ENCODE measurements around the gene KIF1B.
"Not testable (repeated sequence)": the region's sequence is repeated elsewhere in the genome, so short reads cannot be mapped to it uniquely, and the experiment has no call there.

The KIF1B gene

DNA sequence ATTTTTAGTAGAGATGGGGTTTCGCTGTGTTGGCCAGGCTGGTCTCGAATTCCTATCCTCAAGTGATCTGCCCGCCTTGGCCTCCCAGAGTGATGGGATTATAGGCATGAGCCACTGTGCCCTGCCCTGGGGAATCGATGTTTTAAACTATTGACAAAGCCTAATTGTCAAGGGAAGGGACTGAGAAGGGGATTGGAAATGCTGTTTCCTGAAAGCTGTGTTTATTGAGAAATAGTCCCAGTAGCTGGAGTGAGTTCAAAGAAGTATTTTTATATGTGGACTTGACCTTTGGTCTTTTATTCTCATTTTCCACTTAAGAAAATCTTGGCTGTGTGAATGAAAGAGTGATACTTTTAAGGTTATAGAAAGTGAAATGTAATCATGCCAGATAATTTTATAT lies 47.5 kb downstream of the KIF1B start:
- TF ChIP-seq, protein P1, sequence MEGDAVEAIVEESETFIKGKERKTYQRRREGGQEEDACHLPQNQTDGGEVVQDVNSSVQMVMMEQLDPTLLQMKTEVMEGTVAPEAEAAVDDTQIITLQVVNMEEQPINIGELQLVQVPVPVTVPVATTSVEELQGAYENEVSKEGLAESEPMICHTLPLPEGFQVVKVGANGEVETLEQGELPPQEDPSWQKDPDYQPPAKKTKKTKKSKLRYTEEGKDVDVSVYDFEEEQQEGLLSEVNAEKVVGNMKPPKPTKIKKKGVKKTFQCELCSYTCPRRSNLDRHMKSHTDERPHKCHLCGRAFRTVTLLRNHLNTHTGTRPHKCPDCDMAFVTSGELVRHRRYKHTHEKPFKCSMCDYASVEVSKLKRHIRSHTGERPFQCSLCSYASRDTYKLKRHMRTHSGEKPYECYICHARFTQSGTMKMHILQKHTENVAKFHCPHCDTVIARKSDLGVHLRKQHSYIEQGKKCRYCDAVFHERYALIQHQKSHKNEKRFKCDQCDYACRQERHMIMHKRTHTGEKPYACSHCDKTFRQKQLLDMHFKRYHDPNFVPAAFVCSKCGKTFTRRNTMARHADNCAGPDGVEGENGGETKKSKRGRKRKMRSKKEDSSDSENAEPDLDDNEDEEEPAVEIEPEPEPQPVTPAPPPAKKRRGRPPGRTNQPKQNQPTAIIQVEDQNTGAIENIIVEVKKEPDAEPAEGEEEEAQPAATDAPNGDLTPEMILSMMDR (conservative IDR thresholded peaks at IDR 0.05; ENCODE audit: control insufficient read depth, insufficient read depth, low read depth, low read length), result no peak
- DNase-seq (ENCODE audit: low read depth), result peak; percentile 31
- no peak overlapping the region for H3K4me3 ChIP-seq (ENCODE audit: control insufficient read depth, low read depth, low read length)

DNA sequence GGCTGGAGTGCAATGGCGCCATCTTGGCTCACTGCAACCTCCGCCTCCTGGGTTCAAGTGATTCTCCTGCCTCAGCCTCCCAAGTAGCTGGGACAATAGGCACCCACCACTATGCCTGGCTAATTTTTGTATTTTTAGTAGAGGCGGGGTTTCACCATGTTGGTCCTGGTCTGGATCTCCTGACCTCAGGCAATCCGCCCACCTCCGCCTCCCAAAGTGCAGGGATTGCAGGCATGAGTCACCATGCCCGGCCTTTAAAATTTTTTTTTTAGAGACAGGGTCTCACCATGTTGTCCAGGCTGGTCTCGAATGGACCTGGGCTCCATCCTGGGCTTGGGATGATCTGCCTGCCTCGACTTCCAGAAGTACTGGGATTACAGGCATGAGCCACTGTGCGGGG lies 49.2 kb downstream of the KIF1B start:
- DNase-seq (ENCODE audit: low read depth), result peak; percentile 17
- not testable (repeated sequence) for H3K4me3 ChIP-seq (ENCODE audit: control insufficient read depth, low read depth, low read length)

DNA sequence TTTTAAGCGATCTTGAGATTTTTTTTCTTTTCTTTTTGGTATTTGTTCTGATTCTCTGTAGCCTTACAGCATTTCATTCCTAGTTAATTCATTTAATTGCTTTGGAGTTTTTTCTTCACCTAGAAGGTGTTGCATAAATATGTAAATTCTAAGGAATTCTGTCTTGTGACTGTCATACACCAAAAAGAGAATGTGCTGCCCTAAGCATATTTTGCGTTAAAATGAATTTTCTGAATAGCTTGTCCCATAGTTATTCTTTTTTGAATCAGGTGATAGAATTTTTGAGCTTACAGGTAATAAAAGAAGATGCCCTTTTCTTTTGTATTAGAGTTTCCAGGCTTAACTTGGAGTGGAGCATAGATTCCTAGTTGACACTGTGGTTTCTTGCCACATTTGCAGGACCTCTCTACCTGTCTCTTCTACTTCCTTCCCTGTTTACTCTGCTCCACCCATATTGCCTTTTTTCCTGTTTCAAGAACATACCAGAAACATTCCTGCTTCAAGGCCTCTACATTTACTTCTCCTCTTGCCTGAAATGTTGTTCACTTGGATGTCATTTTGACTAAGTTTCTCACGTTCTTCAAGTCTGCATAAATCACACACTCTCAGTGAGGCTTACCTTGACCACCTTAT lies 53.2 kb downstream of the KIF1B start:
- TF ChIP-seq, protein P1 (conservative IDR thresholded peaks at IDR 0.05; ENCODE audit: control insufficient read depth, insufficient read depth, low read depth, low read length), result no peak
- no peak overlapping the region for H3K4me3 ChIP-seq (ENCODE audit: control insufficient read depth, low read depth, low read length)
- no peak for DNase-seq (ENCODE audit: low read depth)

DNA sequence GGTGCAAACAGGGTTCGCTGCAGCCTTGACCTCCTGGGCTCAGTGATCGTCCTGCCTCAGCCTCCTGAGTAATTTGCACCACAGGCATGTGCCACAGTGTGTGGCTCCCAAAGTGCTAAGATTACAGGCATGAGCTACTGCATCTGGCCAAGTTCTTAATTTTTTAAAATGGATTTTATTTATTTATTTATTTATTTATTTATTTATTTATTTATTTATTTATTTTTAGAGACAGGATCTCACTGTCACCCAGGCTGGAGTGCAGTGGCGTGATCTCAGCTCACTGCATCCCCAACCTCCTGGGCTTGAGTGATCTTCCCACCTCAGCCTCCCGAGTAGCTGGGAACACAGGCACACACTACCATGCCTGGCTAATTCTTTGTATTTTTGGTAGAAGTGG lies 54.7 kb downstream of the KIF1B start:
- DNase-seq (ENCODE audit: low read depth), result no peak
- TF ChIP-seq, protein P1 (conservative IDR thresholded peaks at IDR 0.05; ENCODE audit: control insufficient read depth, insufficient read depth, low read depth, low read length), result no peak
- no peak overlapping the region for H3K4me3 ChIP-seq (ENCODE audit: control insufficient read depth, low read depth, low read length)

DNA sequence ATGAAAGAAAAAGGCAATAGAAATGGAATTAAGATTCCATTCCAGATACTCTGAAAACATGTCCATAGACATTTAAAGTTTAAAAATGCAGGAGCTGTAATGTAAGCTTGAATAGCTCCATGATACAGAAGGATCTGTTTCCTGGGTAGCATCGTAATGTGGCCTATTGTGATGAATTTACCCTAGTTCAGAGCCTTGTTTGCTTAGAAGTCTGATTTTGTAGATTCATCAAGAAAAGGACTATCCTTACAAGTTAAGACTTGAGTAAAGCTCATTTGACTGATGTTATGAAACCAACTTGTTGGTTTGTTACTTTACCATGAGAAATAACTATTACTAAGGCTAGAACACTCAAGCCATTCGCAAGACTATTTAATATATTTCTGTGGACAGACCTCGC lies 55.5 kb downstream of the KIF1B start:
- DNase-seq (ENCODE audit: low read depth), result no peak
- H3K4me3 ChIP-seq (ENCODE audit: control insufficient read depth, low read depth, low read length), result no peak overlapping the region
- TF ChIP-seq, protein P1 (conservative IDR thresholded peaks at IDR 0.05; ENCODE audit: control insufficient read depth, insufficient read depth, low read depth, low read length), result no peak

DNA sequence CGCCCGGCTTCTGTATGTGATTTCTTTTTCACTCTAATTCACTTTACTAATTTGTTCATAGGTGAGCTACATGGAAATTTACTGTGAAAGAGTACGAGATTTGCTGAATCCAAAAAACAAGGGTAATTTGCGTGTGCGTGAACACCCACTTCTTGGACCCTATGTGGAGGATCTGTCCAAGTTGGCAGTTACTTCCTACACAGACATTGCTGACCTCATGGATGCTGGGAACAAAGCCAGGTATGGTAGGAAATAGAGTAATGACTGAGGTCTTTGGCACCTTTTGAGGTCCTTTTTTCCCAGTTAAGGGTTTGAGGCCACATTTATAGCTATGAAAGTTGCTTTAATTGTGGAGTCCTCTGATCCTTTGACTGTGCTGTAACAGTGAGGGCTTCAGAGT lies 56.9 kb downstream of the KIF1B start:
- H3K4me3 ChIP-seq (ENCODE audit: control insufficient read depth, low read depth, low read length), result no peak overlapping the region
- peak; percentile 67 for DNase-seq (ENCODE audit: low read depth)
- TF ChIP-seq, protein P1 (conservative IDR thresholded peaks at IDR 0.05; ENCODE audit: control insufficient read depth, insufficient read depth, low read depth, low read length), result no peak

DNA sequence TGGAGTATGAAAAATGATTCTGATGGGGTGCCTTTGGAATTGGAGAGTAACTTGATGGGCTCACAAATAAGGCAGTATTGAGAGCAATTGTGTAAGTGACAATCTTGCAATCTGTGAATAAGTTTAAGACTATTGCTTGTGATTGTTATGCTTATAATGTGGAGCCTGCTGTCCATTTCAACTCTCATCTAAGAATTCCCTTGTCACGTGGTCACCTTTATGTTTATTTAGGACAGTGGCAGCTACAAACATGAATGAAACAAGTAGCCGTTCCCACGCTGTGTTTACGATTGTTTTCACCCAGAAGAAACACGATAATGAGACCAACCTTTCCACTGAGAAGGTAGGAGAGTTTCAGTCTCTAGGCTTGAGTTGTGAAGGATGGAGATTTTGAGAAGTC lies 57.6 kb downstream of the KIF1B start:
- DNase-seq (ENCODE audit: low read depth), result no peak
- H3K4me3 ChIP-seq (ENCODE audit: control insufficient read depth, low read depth, low read length), result no peak overlapping the region
- TF ChIP-seq, protein P1 (conservative IDR thresholded peaks at IDR 0.05; ENCODE audit: control insufficient read depth, insufficient read depth, low read depth, low read length), result no peak
